LNCAP (cell line): ENCODE results near the gene NFIX.

ENCODE experiments used
- CTCF ChIP-seq: fragments of 450-650 bp; IDR thresholded peaks from 2 replicates; pipeline ENCODE4 v1.5.1; 2017; ENCODE audit warnings: mild to moderate bottlenecking

The NFIX gene

GRCh38 chr19:12997179-12997966 lies 2.1 kb downstream of the NFIX start:
- no peak for TF ChIP-seq CTCF

- no peak for TF ChIP-seq CTCF
Observed at GRCh38 chr19:12997967-12998940, 3.0 kb downstream of the NFIX start.

- TF ChIP-seq CTCF, result no peak
Observed at GRCh38 chr19:13001166-13001501, 5.9 kb downstream of the NFIX start.

- TF ChIP-seq CTCF, result no peak
Observed at GRCh38 chr19:13001502-13002165, 6.4 kb downstream of the NFIX start.

GRCh38 chr19:13002166-13002898 lies 7.1 kb downstream of the NFIX start:
- no peak for TF ChIP-seq CTCF

- TF ChIP-seq CTCF, result no peak
Observed at GRCh38 chr19:13003081-13003480, 7.8 kb downstream of the NFIX start.

- no peak for TF ChIP-seq CTCF
Observed at GRCh38 chr19:13004273-13004672, 9.0 kb downstream of the NFIX start.
